GM23248 (cell line): Measurements from ENCODE around the gene BCAR3.

Experiments
- EZH2 ChIP-seq: fragments of 200-600 bp; sonication (generic); IDR thresholded peaks from 2 replicates; pipeline ENCODE4 v1.6.1; 2018; ENCODE audit warnings: antibody characterized with exemption, mild to moderate bottlenecking; ENCODE audit not compliant: insufficient read depth, poor library complexity, severe bottlenecking
- EZH2phosphoT487 ChIP-seq: fragments of 200-600 bp; sonication (generic); IDR thresholded peaks from 2 replicates; pipeline ENCODE4 v1.6.1; 2018; ENCODE audit warnings: antibody characterized with exemption, moderate library complexity, mild to moderate bottlenecking, low read depth; ENCODE audit not compliant: insufficient read depth

DNA sequence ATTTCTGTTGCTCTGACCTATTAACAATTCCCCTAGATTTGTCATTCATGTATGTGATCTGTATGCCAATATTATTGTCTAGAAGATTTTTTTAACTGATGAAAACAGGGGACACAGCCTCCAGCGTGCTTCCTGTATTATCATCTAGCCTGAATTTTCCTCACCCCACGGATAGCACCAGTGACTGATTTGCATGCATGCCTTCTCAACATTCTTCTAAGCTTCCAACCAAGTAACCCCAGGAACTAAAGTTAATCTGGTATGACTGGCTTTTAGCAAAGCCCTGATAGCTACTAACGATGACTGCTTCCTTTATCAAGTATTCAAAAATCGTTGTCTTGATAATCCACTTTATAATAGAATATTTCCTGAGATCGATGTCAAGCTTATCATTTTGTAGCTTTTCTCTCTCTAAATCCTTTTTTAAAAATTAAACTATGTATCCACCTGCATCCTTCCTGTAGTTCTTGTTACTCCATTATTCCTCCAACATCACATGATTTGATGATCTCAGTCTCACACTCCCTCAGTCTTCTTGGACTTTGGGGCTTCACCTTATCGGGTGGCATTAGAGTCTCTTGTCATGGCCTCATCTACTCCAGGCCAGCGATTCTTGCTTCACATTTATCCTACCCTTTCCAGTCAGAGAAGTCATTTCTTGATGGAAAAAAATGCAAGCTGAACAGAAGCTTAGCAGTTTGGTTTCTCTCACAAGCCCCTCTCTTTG is 19.0 kb downstream of the BCAR3 start:
- TF ChIP-seq EZH2phosphoT487 = no peak
- TF ChIP-seq EZH2 = no peak
